H1 (cell line): Measurements from ENCODE around the gene TMEM134. TPM values are rescaled to one million over a fixed set of nuclear protein-coding genes. Genes with fewer than 3 reads are reported as not detected.

Experiments used
- BCL11A ChIP-seq, 2 experiments: IDR thresholded peaks; one replicate each; pipeline ENCODE4 v1.6.1; 2011; ENCODE audit warnings: low read depth in 2 of 2, low read length in 2 of 2, mild to moderate bottlenecking in 2 of 2
- EZH2 ChIP-seq: fragments of 200-600 bp; sonication (generic); IDR thresholded peaks from 2 replicates; pipeline ENCODE4 v1.7.1; 2012; ENCODE audit warnings: low read depth, mild to moderate bottlenecking, moderate library complexity, low read length, inconsistent platforms; ENCODE audit not compliant: severe bottlenecking
- FOSL1 ChIP-seq: IDR thresholded peaks from 2 replicates; pipeline ENCODE4 v1.6.1; 2011; ENCODE audit warnings: mild to moderate bottlenecking, low read depth, low read length, moderate library complexity; ENCODE audit not compliant: insufficient read depth
- HDAC6 ChIP-seq: IDR thresholded peaks from one replicate; pipeline ENCODE4 v1.7.1; 2012; ENCODE audit warnings: low read depth, mild to moderate bottlenecking, inconsistent platforms, low read length, moderate library complexity
- MAFK ChIP-seq: IDR thresholded peaks from 2 replicates; pipeline ENCODE4 v1.6.1; 2012; ENCODE audit warnings: low read depth, mild to moderate bottlenecking, improper control_type of control experiment, low read length
- PHF8 ChIP-seq: fragments of 200-600 bp; sonication (generic); conservative IDR thresholded peaks from 2 replicates; pipeline ENCODE4 v1.7.1; 2012; ENCODE audit warnings: low read depth, mild to moderate bottlenecking, inconsistent platforms, low read length, moderate library complexity
- POLR2AphosphoS5 ChIP-seq: IDR thresholded peaks from 2 replicates; pipeline ENCODE4 v1.6.1; 2011; ENCODE audit warnings: low read depth, low read length
- RBBP5 ChIP-seq: IDR thresholded peaks from 2 replicates; pipeline ENCODE4 v1.7.1; 2012; ENCODE audit warnings: low read depth, mild to moderate bottlenecking, inconsistent platforms, low read length, moderate library complexity, borderline replicate concordance
- RNF2 ChIP-seq: fragments of 200-900, 300-1000 bp; sonication (generic); IDR thresholded peaks from 2 replicates; pipeline ENCODE4 v1.7.1; 2016; ENCODE audit warnings: borderline replicate concordance, low read depth, mild to moderate bottlenecking, antibody characterized with exemption, low read length; ENCODE audit not compliant: poor library complexity, severe bottlenecking; ENCODE audit errors: missing control alignments
- SAP30 ChIP-seq: fragments of 300-600 bp; sonication (generic); IDR thresholded peaks from 2 replicates; pipeline ENCODE4 v1.7.1; 2012; ENCODE audit warnings: low read length, moderate library complexity, mild to moderate bottlenecking, inconsistent platforms; ENCODE audit not compliant: insufficient read depth, insufficient replicate concordance
- polyA plus RNA-seq, 7 experiments: library from polyadenylated mRNA; depleted of rRNA in 3 of 7; stranded (reverse) in 5 of 7; unstranded in 2 of 7; fragments of >200 nt in 5 of 7; fragments of 200-250 nt in 2 of 7; gene quantifications; 1 replicate in 5 of 7; 2 replicates in 1 of 7; 4 replicates in 1 of 7; pipeline versions ENCODE4 v1.2.1 to v1.2.3, GENCODE V29; 2011 to 2013; ENCODE audit warnings: missing spikeins in 2 of 7, mixed read lengths in 2 of 7
- total RNA-seq: library from RNA; stranded (reverse); fragmentation: NEBNext Ultra II Directional; extraction: Animal tissue kit (Norgen Biotek cat#: 25700); gene quantifications from 2 replicates; pipeline ENCODE4 v1.2.1, GENCODE V29; 2021

TMEM134 gene
- total and polyA plus RNA-seq, 2 of the 8 experiments (the other 6 are each of a cell fraction or from before 2014, with no cell fraction given): 32.4 to 229 TPM

GRCh38 chr11:67498544-67498972 lies 29.5 kb upstream of the TMEM134 start (continued):
- TF ChIP-seq FOSL1: no peak
- TF ChIP-seq BCL11A (IDR thresholded peaks at IDR 0.05; ENCODE audit: low read depth in 2 of 2, low read length in 2 of 2): no peak
- no peak for TF ChIP-seq RBBP5
- no peak for TF ChIP-seq EZH2
- TF ChIP-seq PHF8: no peak
- TF ChIP-seq MAFK: no peak
- TF ChIP-seq POLR2AphosphoS5: no peak
- TF ChIP-seq HDAC6: no peak
- no peak for TF ChIP-seq SAP30
- TF ChIP-seq RNF2: no peak
- TF ChIP-seq, all 59 proteins: peak for 0
